Ishikawa (cell line): ENCODE data around the gene SKAP1.

ENCODE experiments used
- CREB1 ChIP-seq: IDR thresholded peaks from 2 replicates; pipeline ENCODE4 v1.6.1; 2012; ENCODE audit warnings: low read depth
- MAX ChIP-seq: IDR thresholded peaks from 2 replicates; pipeline ENCODE4 v1.6.1; 2012
- NFIC ChIP-seq: IDR thresholded peaks from 2 replicates; pipeline ENCODE4 v1.6.1; 2012
- YY1 ChIP-seq: IDR thresholded peaks from 2 replicates; pipeline ENCODE4 v1.6.1; 2012; ENCODE audit warnings: low read depth
- TF ChIP-seq, protein P1 (sequence below): IDR thresholded peaks from 2 replicates; pipeline ENCODE4 v1.6.1; 2012

DNA sequence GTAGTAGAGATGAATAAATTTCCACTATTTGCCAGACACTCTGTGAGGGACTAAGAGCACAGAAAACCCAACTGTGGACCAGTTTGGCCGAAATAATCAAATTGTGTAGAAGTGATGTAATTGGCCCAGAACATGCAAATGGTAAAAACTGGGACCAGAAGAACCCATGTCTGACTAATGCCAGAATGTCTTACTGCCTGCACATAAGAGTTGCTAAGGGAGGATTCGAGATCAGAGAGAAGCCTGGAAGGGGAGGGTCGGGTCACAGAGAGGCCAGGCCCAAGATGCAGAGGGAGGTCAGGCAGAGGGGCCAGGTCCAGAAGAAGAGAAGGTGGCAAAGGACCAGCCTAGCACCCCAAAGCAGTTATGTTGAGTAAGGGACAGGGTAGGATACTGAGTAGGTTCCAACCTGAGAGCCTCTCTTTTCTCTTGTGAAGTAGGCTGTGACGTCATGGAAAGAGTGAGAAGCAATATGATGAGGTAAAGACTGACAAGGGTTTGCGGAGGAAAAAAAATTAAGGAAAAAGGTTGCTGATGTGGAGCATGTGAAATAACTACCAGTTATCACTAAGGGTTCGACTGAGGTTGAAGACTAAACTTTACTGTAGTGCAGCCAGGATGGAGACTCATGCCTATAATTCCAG, 53.2 kb downstream of the SKAP1 start:
- TF ChIP-seq, protein P1, sequence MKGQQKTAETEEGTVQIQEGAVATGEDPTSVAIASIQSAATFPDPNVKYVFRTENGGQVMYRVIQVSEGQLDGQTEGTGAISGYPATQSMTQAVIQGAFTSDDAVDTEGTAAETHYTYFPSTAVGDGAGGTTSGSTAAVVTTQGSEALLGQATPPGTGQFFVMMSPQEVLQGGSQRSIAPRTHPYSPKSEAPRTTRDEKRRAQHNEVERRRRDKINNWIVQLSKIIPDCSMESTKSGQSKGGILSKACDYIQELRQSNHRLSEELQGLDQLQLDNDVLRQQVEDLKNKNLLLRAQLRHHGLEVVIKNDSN, result no peak
- TF ChIP-seq CREB1, result no peak
- TF ChIP-seq NFIC, result no peak
- TF ChIP-seq MAX, result no peak
- no peak for TF ChIP-seq YY1
